SW 1271 (cell line): ENCODE results near the gene DHRSX.
"Not testable (repeated sequence)": the region's sequence is repeated elsewhere in the genome, so short reads cannot be mapped to it uniquely, and the experiment has no call there.

ENCODE experiments used
- DNase-seq, 2 experiments: peaks; one replicate each; lab custom pipeline; 2025; lab: John Stamatoyannopoulos, UW

The DHRSX gene

GRCh38 chrX:2211667-2212066, 289.1 kb downstream of the DHRSX start:
- not testable (repeated sequence) for DNase-seq

GRCh38 chrX:2193273-2193592, 307.5 kb downstream of the DHRSX start:
- no peak for DNase-seq

- DNase-seq = no peak
Observed at GRCh38 chrX:2192584-2193272, 308.0 kb downstream of the DHRSX start.

- no peak for DNase-seq
Observed at GRCh38 chrX:2188840-2189239, 311.9 kb downstream of the DHRSX start.

- no peak for DNase-seq
Observed at GRCh38 chrX:2188330-2188792, 312.4 kb downstream of the DHRSX start.

- no peak for DNase-seq
Observed at GRCh38 chrX:2187352-2188115, 313.2 kb downstream of the DHRSX start.

- DNase-seq = no peak
Observed at GRCh38 chrX:2185341-2186082, 315.3 kb downstream of the DHRSX start.

- DNase-seq = no peak
Observed at GRCh38 chrX:2184089-2184488, 316.7 kb downstream of the DHRSX start.

- no peak for DNase-seq
Observed at GRCh38 chrX:2183193-2183725, 317.5 kb downstream of the DHRSX start.

- DNase-seq = no peak
Observed at GRCh38 chrX:2177541-2177940, 323.2 kb downstream of the DHRSX start.

GRCh38 chrX:2176733-2177132, 324.0 kb downstream of the DHRSX start:
- no peak for DNase-seq

- no peak for DNase-seq
Observed at GRCh38 chrX:2176274-2176673, 324.5 kb downstream of the DHRSX start.

- no peak for DNase-seq
Observed at GRCh38 chrX:2172359-2172758, 328.4 kb downstream of the DHRSX start.
